Measurements from ENCODE around the gene FYB1. TPM values are rescaled to one million over a fixed set of nuclear protein-coding genes. Genes with fewer than 3 reads are reported as not detected.

Gene FYB1
- total and polyA plus RNA-seq, 2 experiments from 2014 or later = 1.1 to 2.4 TPM

GRCh38 chr5:39203951-39204350 lies 15.4 kb downstream of the FYB1 start:
- Histone ChIP-seq H3K4me3 (no peak overlapping the region), H3K27ac (no peak overlapping the region), H3K4me1 (ENCODE audit: insufficient read depth) (no peaks in the 10 kb centered on the region), H3K4me2 (no peak overlapping the region), H2AFZ (no peak overlapping the region), H3K79me2 (no peaks in the 10 kb centered on the region), H4K20me1 (ENCODE audit: insufficient read depth, poor library complexity, severe bottlenecking) (no peaks in the 10 kb centered on the region), H3K27me3 (no peaks in the 10 kb centered on the region), H3K9me2 (replicated peaks; ENCODE audit: insufficient read depth) (no peaks in the 10 kb centered on the region), H3K36me3 (replicated peaks; ENCODE audit: insufficient read depth, low read depth) (no peaks in the 10 kb centered on the region), H3K9me3 (ENCODE audit: low read depth) (no peaks in the 10 kb centered on the region)
- no peak for DNase-seq (ENCODE audit: low spot score)
- TF ChIP-seq EZH2phosphoT487 (IDR thresholded peaks at IDR 0.05; ENCODE audit: low read depth, severe bottlenecking, unreplicated experiment) (no peak), EZH2 (IDR thresholded peaks at IDR 0.05; ENCODE audit: borderline replicate concordance) (no peak)
- WGBS (ENCODE audit: low lambda C conversion rate, missing lambda C conversion rate) = 89% methylated on average over 1 of the region's 1 CpG

- H3K27me3 ChIP-seq = no peaks in the 10 kb centered on the region
- no peaks in the 10 kb centered on the region for H3K36me3 ChIP-seq (replicated peaks; ENCODE audit: insufficient read depth, low read depth)
- WGBS (ENCODE audit: low lambda C conversion rate, missing lambda C conversion rate) = 85% methylated on average over 1 of the region's 1 CpG
- no peak for DNase-seq (ENCODE audit: low spot score)
- no peaks in the 10 kb centered on the region for H3K9me3 ChIP-seq (ENCODE audit: low read depth)
- H3K79me2 ChIP-seq = no peaks in the 10 kb centered on the region
- no peak overlapping the region for H3K4me2 ChIP-seq
- TF ChIP-seq, protein P1, sequence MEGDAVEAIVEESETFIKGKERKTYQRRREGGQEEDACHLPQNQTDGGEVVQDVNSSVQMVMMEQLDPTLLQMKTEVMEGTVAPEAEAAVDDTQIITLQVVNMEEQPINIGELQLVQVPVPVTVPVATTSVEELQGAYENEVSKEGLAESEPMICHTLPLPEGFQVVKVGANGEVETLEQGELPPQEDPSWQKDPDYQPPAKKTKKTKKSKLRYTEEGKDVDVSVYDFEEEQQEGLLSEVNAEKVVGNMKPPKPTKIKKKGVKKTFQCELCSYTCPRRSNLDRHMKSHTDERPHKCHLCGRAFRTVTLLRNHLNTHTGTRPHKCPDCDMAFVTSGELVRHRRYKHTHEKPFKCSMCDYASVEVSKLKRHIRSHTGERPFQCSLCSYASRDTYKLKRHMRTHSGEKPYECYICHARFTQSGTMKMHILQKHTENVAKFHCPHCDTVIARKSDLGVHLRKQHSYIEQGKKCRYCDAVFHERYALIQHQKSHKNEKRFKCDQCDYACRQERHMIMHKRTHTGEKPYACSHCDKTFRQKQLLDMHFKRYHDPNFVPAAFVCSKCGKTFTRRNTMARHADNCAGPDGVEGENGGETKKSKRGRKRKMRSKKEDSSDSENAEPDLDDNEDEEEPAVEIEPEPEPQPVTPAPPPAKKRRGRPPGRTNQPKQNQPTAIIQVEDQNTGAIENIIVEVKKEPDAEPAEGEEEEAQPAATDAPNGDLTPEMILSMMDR (IDR thresholded peaks at IDR 0.05; ENCODE audit: poor library complexity) = no peak
- TF ChIP-seq EZH2 (IDR thresholded peaks at IDR 0.05; ENCODE audit: borderline replicate concordance) = no peak
- no peak for TF ChIP-seq EZH2phosphoT487 (IDR thresholded peaks at IDR 0.05; ENCODE audit: low read depth, severe bottlenecking, unreplicated experiment)
- H4K20me1 ChIP-seq (ENCODE audit: insufficient read depth, poor library complexity, severe bottlenecking) = no peaks in the 10 kb centered on the region
- peaks cover 2% of the 10 kb centered on the region for H3K4me1 ChIP-seq (ENCODE audit: insufficient read depth)
- no peak overlapping the region for H3K27ac ChIP-seq
- H2AFZ ChIP-seq = no peak overlapping the region
- H3K4me3 ChIP-seq = no peak overlapping the region
- H3K9me2 ChIP-seq (replicated peaks; ENCODE audit: insufficient read depth) = no peaks in the 10 kb centered on the region
These were observed 16.0 kb downstream of the FYB1 start for GRCh38 chr5:39203275-39203922.

DNA sequence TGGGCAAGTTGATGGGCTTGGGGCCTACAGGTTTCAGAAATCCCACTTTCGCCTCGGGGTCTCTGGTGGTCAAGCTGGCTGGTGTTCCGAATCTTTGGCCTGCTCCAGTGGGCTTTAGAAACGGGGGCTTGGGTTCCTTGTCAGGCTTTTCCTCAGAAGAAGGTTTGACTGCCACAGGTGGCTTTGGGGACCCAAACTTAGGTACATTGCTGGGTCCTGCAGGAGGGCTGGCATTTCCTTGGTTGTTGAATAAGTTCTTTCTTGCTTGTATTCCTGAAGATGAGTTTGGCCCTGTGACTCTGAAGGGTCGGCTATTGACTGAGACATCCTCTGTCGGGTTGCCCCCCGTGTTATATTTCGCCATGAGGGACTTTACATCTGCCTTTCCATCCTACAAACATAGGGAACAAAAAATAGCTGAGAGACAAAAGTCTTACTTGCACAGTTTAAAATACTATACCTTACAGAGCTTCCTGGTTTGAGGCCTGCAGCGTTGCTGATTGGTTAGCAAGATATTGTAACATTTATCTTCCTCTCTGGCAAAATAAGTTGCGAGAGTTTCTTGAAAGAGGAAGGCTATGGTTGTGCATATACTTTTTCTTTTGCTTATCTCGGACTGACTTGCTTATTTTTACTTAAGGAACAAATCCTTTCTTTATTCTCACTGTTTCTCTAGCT lies 16.6 kb downstream of the FYB1 start:
- H3K27me3 ChIP-seq = no peaks in the 10 kb centered on the region
- no peaks in the 10 kb centered on the region for H4K20me1 ChIP-seq (ENCODE audit: insufficient read depth, poor library complexity, severe bottlenecking)
- H3K4me2 ChIP-seq = no peak overlapping the region
- 91% methylated on average over 11 of the region's 11 CpGs for WGBS (ENCODE audit: low lambda C conversion rate, missing lambda C conversion rate)
- H3K27ac ChIP-seq = no peak overlapping the region
- H3K4me1 ChIP-seq (ENCODE audit: insufficient read depth) = peaks cover 5% of the 10 kb centered on the region
- no peaks in the 10 kb centered on the region for H3K9me2 ChIP-seq (replicated peaks; ENCODE audit: insufficient read depth)
- TF ChIP-seq EZH2 (IDR thresholded peaks at IDR 0.05; ENCODE audit: borderline replicate concordance) (no peak), EZH2phosphoT487 (IDR thresholded peaks at IDR 0.05; ENCODE audit: low read depth, severe bottlenecking, unreplicated experiment) (no peak)
- TF ChIP-seq, protein P1 (IDR thresholded peaks at IDR 0.05; ENCODE audit: poor library complexity) = no peak
- no peak overlapping the region for H2AFZ ChIP-seq
- H3K36me3 ChIP-seq (replicated peaks; ENCODE audit: insufficient read depth, low read depth) = no peaks in the 10 kb centered on the region
- no peak for DNase-seq (ENCODE audit: low spot score)
- H3K4me3 ChIP-seq = no peak overlapping the region
- no peaks in the 10 kb centered on the region for H3K9me3 ChIP-seq (ENCODE audit: low read depth)
- H3K79me2 ChIP-seq = no peaks in the 10 kb centered on the region
